CD4-positive, alpha-beta T cell treated with Interleukin-6 at 100 ng/mL for 8 hours (primary cell): Measurements from ENCODE around the gene EBF4.
"Not testable (repeated sequence)": the region's sequence is repeated elsewhere in the genome, so short reads cannot be mapped to it uniquely, and the experiment has no call there.

ENCODE experiments used
- DNase-seq: peaks from one replicate; pipeline ENCODE4 v3.0.0-alpha.2; 2020; ENCODE audit warnings: mixed read lengths, low spot score

Gene EBF4

DNA sequence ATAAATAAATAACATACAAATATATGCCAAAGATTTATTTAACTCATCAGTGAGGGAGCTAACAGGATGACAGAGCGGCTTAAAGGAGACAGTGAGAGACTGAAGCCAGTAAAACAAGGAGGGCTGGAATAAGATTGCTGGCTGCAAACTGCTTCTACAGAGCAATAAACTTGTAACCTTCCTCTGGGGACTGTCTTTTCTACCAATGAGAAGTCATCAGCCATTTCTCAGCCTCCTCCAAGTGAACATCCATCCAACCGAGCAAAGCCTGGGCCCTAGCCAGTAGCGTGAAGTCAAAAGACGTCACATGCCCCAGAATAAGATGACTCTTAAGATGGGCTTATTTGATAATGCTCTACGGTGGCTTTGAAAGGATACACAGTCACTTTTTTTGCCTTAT is 65.4 kb downstream of the EBF4 start:
- no peak for DNase-seq

DNA sequence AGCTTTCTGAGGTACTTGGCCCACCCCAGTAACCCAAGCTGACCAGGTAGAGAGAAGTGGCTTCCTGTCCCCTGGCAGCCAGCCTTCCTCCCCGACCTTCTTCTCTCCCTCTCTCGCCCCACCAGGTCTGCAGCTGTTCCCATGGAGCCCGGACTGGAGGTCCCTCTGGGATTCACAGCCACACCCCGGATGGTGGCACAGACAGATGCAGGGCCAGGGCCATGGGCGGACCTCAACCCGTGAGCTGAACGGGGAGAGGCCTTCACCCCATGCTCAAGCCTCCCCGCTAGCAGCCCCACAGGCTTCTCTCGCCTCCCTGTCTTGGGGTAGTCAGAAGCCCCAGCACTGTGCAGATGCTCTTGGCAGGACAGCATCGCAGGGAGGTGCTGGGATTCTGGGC is 66.6 kb downstream of the EBF4 start:
- DNase-seq = no peak

DNA sequence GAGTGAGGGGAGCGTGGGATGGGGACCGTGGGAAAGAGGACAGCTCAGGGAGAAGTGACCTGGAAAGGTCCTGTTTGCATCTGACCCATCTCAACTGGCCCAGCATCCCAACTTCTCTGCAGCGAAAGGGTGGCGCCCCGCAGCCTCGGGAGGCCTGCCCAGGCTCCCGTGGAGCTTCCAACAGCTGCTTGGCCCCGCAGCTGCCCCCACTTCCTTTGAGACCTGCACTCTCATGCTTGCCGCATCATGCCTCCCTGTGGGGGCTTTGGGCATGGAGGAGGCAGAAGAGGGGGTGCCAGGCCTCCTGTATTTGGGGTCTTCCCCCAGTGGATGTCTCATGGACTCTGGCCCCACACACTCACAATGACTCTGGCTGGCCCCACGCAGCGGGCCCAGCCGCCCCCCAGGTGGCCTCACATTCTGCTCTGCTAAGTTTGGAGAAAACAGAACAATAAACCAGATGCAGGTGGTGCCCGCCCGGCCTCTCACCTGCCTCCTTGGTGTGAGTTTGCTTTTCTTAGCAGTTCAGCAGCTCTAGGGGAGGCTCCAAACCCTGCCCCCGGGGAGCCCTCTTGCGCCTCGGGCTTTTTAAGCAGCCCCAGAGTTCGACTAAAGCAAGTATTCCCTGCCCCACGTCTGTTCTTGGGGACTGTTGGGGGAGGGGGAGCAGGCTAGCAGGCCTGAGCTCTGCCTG is 67.2 kb downstream of the EBF4 start:
- DNase-seq = no peak

DNA sequence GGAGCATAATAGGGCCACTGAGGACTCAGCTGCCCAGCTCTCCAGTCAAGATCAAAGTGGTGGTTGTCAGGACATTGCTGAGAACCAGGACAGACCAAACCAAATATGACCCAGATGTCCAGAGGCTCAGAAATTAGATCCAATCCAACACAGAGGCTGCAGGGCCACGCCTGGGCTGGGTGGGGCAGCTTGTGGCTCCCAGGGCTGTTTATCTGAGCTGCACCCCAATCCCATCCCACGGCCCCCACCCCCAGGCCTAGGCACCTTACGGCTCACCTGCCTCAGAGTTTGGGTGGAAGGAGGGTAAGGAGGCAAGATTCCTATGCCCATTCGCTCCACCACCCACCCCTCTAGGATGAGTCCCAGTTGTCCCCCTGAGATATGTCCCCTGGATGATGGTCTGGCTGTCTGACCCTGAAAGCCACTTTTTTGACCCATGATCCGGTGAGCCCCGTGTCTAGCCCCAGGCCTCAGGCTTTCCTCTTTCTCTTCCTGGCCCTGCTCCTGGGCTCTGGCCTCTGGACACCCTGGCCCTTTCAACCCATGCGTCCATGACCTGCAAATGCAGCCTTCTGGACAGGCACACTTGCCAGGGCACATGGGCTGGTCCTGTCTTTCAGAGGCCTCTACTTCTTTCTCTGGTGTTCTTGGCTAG is 67.8 kb downstream of the EBF4 start:
- DNase-seq = no peak

DNA sequence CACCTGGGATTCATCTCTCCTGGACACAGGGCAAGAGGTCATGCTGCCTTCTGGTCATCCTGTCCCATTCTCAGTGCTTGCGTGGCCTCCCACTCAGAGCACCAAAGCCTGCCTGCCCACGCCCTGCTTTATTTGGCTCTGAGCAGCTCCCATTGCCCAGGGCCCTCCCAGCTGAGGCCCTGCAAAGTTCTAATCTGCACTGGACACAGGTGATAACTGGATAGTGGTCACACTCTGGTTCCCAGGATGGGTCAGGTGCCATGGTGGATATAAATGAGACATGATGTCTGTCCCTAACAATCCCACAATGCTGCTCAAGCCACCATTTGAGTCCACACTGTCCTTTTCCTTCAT is 68.3 kb downstream of the EBF4 start:
- DNase-seq = no peak

DNA sequence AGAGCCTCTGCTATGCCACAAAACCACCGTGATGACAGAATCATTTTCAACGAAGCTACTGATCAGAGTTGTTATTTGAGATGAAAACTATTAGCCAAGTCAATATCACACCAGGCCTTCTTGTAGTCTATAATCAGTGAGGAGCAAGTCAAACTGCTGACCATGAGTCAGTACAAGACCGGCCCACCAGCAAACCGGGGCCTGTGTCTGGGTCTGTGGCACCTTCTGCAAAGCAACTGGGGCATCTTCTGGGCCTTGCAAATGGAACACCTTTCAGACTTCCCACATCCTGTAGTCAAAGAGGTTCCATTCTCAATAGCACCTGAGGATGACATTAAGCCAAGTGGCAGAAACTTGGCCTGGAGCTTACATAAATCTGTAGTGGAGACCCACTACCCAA is 69.3 kb downstream of the EBF4 start:
- no peak for DNase-seq

DNA sequence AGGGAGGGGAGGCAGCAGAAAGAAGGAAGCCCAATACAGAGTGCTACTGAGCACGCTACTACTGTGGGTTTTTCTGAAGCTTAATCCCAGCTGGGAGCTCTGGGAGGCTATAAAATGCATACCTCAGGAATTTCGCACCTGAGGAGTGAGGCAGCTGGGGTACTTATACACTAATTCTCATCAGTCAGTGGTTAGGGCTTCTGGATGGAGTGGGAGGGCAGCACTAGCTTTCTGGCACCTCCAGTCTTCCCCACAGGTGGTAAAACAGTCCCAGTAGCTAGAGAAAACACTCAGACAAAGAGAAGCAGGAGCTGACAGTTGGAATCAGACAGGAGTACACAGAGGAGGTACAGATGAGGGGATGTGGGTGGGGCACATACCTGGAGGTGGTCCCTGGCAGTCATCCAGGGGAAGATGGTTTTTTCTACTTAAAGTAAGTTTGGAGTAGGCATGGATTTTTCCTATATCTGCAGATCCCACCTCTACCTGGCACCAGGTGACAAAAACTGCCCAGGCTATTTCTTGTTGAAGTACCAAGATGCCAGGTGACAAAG is 70.1 kb downstream of the EBF4 start:
- DNase-seq = no peak

DNA sequence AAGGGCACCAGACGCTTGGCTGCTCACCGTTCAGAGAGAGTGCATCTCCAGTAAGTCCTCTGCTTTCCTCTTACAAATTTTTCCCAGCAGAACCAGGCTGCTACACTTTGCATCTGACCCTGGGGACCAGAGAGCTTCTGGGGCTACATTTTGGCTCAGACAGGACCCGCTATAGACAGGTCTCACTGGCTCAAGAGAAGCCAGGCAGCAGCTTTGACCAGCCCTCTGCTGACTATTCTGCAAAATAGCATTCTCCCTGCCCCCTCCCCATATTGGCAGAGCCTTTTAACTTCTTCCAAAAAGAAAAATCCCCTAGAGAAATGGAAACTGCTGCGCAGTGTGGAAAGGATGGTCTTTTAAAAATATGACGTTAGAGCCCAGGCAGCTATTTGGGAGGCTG is 70.6 kb downstream of the EBF4 start:
- DNase-seq = no peak

DNA sequence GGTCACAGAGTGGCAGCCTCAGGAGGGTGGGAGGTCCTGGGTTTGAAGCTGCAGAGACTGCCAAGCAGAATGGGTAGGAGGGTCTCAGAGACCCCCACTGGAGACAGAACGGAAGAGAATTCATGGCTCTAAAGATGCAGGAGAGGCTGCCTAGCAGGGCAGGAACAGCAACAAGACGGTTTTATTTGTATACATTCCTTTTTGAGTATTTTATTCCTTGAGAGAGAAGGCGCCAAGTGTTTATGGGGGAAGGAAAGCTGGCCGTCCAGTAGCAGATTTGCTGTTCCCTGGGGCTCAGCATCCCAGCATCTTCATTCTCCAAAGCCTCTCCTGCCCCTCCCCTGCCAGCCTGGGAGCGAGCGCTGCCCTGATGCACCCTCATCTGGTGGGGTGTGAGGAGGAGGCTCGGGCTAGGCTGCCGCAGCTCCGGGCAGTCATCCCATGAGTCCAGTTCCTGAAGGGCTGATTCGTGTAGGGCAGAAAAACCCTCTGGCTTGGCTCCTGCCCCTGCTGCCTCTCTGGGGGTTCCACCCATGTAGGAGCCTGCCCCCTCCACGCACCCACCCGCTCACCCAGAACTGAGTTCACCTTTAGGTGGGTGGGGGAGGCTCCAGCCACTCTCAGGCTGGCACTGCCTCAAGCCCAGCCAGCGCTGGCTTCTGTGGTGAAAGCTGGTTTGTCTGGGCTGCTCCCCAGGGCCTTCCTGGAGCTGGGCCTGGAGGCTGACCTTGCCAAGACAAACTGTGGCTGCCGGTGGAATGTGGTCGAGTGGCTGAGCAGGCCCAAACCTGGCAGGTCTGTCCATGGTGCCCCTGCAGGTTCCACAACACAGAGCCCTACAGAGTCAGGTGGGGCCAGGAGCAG is 75.4 kb downstream of the EBF4 start:
- no peak for DNase-seq

DNA sequence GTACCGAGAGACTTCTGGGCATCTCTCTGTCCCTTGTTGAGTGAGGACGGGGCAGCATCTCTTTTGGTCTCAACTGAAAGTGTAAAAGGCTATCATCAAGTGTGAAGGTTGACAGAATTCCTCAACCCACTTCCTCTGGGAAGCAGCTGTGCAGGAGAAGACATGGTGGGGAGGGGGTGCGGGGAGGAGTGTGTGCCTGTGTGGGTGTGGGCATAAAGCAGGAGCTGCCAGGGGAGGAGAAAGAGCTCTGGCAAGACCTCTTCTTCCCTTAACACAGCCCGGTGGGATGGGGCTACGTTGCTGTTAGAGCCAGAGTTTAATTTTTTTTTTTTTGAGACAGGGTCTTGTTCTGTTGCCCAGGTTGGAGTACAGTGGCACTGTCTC is 76.0 kb downstream of the EBF4 start:
- no peak for DNase-seq

DNA sequence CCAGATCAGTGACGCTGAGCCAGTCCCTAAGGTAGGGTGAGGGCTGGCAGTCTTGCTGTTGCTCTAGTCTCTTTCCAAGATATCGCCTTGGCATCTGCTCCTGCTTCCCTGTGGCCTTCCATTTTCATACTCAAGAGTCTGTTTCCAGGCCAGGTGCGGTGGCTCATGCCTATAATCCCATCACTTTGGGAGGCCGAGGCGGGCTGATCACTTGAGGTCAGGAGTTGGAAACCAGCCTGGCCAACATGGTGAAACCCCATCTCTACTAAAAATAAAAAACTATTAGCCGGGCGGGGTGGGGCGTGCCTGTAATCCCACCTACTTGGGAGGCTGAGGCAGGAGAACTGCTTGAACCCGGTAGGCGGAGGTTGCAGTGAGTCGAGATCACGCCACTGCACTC is 77.5 kb downstream of the EBF4 start:
- DNase-seq = not testable (repeated sequence)

DNA sequence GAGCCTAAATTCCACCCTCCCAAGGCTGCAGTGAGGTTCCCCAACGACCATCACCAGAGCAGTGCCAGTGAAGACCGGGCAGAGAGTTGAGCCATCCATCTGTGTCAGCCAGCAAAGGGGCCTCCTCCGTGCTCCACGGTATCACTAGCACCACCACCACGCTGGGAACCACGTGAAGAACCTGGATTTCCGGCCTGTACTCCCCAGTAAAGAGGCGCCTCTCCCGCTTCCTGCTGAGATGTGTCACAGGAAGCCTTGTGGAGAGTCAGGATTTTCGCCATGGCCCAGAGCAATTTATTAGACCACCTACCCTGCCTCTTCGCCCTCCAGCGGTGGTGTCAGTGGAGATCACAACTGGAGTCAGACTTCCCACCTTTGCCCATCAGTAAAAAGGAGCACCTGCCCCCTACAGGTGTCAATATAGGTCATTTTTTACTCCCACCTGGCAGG is 79.1 kb downstream of the EBF4 start:
- DNase-seq = no peak

DNA sequence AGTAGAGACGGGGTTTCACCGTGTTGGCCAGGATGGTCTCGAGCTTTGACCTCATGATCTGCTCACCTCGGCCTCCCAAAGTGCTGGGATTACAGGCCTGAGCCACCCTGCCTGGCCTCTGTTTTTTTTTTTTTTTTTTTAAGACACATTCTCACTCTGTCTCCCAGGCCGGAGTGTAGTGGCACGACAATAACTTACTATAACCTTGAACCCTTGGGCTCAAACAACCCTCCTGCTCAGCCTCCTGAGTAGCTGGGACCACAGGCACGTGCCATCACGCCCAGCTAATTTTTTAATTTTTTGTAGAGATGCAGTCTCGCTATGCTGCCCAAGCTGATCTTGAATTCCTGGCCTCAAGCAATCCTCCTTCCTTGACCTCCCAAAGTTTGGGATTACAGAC is 81.2 kb downstream of the EBF4 start:
- no peak for DNase-seq

DNA sequence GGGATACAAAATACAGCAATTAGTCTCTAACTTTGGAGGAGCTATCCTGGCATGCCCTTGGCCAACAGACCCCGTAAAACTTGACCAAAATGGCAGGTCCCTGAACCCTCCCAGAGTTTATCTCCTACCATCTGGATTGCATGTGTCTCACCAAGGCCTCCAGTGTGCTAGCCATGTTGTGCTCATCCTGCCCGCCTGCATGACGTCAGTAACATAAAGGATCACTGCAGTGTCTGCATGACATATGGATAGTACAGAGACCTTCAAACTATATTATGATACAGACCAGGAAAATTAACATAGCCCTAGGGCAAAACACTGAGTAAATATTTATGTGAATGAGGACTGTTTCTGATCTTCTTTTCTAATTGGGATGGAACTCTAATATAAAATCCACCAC is 82.6 kb downstream of the EBF4 start:
- DNase-seq = no peak

DNA sequence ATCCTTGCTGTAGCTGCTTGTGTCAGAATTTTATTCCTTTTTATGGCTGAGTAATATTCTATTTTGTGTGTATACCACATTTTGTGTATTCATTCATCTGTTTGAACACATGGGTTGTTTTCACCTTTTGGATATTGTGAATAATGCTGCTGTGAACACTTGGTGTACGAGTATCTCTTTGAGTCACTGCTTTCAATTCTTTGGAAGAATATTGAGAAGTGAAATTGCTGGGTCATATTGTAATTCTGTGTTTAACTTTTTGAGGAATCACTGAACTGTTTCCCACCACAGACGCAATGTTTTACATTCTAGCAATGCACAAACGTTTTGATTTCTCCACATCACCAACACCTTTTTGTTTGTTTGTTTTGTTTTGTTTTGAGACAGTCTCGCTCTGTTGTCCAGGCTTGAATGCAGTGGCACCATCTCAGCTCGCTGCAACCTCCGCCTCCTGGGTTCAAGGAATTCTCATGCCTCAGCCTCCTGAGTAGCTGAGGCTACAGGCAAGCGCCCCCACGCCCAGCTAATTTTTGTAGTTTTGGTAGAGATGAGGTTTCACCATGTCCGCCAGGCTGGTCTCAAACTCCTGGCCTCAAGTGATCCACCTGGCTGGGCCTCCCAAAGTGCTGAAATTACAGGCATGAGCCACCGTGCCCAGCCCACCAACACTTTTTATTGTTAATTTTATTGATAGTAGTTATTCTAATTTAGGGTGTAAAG is 86.2 kb downstream of the EBF4 start:
- DNase-seq = no peak

DNA sequence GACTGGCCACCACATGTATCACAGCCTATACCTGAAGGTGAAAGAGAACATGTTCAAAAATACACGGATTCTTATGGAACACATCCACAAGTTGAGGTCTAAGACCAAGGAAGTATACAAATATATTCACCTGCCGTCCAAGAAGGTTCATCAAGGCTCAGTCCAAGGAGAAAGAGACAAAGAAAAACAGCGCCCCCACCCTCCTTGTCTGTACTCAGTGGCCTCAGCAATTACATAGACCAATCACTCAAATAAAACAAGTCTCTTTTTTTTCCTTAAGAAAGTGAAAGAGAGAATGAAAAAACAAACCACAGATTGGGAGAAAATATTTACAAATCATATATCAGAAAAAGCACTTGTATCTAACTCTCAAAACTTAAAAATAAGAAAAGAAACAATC is 88.4 kb downstream of the EBF4 start:
- no peak for DNase-seq

DNA sequence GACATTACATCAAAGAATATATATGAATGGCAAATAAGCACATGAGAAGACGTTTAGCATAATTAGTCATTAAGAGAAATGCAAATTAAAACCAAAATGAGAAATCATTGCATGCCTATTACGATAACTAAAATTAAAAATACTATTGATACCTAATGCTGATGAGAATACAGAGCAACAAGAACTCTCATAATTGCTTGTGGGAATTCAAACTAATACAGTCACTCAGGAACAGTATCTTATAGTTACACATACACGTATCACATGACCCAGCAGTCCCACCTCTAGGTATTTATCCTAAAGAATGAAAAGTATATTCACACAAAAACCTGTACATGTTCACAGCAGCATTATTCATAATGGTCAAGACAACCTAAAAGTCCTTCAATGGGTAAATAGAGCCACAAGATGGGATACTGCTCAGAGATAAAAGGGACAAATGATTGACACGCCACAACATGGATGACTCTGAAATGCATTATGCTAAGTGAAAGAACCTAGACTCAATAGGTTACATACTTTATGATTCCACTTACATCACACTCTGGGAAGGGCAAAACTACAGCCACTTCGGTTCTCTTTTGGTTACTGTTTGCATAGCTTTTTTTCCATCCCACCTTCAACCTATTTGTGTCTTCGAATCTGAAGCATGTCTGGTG is 91.5 kb downstream of the EBF4 start:
- DNase-seq = no peak

DNA sequence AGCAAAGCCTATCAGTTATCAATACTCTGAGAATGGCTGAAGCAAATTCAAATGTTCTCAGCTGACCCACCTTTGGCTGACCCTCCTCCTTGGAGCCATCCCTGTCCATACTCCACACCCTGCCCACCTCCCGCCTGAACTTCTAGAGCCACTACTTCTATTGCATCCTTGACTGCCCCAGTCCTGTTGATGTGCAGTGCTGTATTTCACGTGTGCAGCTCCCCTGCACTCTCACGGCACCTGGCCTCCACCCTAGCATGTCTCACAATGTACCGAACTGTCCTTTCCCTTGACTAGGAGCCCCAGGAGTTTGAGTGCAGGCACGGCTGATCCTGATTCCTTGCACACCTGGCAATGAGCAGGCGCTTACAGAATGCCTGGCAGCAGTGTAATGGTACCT is 100.9 kb downstream of the EBF4 start:
- no peak for DNase-seq

DNA sequence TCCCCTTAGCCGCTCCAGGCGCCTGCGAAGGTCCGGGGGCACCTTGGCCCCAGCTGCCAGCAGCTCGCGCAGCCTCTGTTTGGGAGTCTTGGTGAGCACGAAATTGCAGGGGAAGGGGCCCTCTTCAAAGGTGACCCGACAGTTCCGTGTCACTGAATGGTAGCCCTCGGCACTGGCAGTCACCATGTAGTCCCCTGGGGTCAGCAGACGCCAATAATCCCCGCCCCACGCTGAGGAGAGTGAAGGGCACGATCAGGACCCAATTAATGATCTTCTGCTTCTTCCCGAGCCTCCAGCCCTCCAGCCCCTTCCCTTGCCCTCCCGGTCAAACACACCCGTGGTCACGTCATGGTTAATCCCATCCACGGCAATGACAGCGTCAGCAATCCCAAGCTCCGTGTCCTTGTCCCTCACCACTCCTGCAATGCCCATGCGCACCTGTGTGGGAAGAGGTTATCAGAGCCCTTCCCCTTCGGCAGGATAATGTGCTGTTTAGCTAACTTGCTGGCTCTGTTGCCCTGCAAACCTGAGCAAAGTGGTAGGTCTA is 101.7 kb downstream of the EBF4 start:
- no peak for DNase-seq

DNA sequence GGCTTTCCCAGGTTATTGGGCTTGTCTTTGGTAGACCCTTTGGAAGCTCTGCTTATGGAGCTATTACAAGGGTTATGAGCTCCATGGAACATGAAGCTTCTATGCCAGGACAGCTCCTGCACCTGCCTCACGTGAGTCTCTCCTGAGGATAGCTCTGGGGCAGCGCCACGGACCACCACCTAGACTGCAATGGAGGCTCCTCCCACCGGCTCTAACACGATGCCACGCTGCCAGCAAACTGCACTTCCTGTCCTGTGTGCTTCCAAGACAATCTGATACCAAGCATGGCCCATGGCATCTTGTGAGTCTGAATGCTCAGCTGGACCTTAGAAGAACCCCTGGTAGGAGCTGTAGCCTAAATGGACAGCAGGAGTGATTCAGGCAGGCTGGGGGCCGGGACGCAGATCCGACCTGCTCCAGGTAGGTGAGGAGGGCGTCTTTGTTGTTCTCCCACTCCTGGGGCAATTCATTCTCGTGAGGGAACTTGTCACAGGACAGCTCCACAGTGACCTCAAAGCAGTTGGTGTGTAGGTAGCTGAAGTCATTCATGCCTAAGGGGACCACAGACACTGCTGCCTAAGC is 102.4 kb downstream of the EBF4 start:
- no peak for DNase-seq

DNA sequence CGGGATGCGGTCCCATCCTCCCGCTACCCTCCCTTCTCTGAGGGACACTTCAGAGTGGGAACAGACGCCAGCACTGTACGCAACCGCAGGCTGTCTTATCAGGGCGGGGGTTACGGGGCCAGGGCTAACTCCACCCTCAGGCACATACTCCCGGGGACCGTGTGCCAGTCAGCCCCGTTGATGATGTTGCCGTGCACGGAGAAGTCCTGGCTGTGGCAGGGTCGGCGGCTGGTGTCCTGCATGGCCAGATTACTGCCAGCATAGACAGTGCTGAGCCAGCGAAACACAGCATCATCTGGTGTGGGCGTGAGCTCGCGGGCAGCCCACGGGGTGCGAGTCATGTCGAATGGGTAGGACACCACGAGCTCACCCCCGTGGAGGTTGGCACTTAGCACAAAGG is 102.9 kb downstream of the EBF4 start:
- no peak for DNase-seq
